ENCODE data around the gene TFPI.

GRCh38 chr2:187594801-187595200, 40.6 kb upstream of the TFPI start:
- TF ChIP-seq REST (IDR thresholded peaks at IDR 0.05; ENCODE audit: low read depth) (no peak), TAF1 (IDR thresholded peaks at IDR 0.05; ENCODE audit: low read depth) (no peak)
